ENCODE results near the gene SULT2B1.

GRCh38 chr19:48541813-48542212, 10.2 kb upstream of the SULT2B1 start:
- TF ChIP-seq POLR2A (IDR thresholded peaks at IDR 0.05; ENCODE audit: extremely low read depth, insufficient read length) (no peak), CTCF (IDR thresholded peaks at IDR 0.05; ENCODE audit: low read depth, low read length) (no peak), MYC (IDR thresholded peaks at IDR 0.05; ENCODE audit: low read depth, low read length) (no peak), MAX (IDR thresholded peaks at IDR 0.05; ENCODE audit: low read depth, low read length) (no peak)

All from NB4 (cell line).